Small intestine (tissue), 7 donors: ENCODE data around the gene LIPJ. TPM values are rescaled to one million over a fixed set of nuclear protein-coding genes. Genes with fewer than 3 reads are reported as not detected.

ENCODE experiments used
- DNase-seq, 2 donors: peaks; one replicate each; pipeline versions ENCODE4 v3.0.0 to v3.0.0-alpha.2; 2013
- FAIRE-seq: peaks from 2 replicates; lab custom pipeline; 2012; peaks lifted over from hg19 to GRCh38; lab: Jason Lieb, UNC
- H3K27ac ChIP-seq, 3 donors: one replicate each; pipeline ENCODE4 v1.5.1; 2013; ENCODE audit warnings: low read length in 2 of 3, mild to moderate bottlenecking in 2 of 3, control low read depth in 1 of 3, inconsistent platforms in 1 of 3, low read depth in 1 of 3, moderate library complexity in 1 of 3
- H3K27me3 ChIP-seq, 3 donors: one replicate each; pipeline ENCODE4 v1.6.1; 2013; ENCODE audit warnings: low read length in 3 of 3, inconsistent platforms in 1 of 3; ENCODE audit not compliant: control insufficient read depth in 3 of 3, insufficient read depth in 3 of 3
- H3K36me3 ChIP-seq, 3 donors: one replicate each; pipeline ENCODE4 v1.6.1; 2013; ENCODE audit warnings: low read length in 3 of 3, inconsistent platforms in 1 of 3, low read depth in 1 of 3, mild to moderate bottlenecking in 1 of 3, moderate library complexity in 1 of 3; ENCODE audit not compliant: control insufficient read depth in 3 of 3, insufficient read depth in 2 of 3
- H3K4me1 ChIP-seq, 3 donors: one replicate each; pipeline ENCODE4 v1.6.1; 2013; ENCODE audit warnings: low read length in 2 of 3, inconsistent platforms in 1 of 3, low read depth in 1 of 3, mild to moderate bottlenecking in 1 of 3, moderate library complexity in 1 of 3; ENCODE audit not compliant: control insufficient read depth in 3 of 3, insufficient read depth in 2 of 3
- H3K4me3 ChIP-seq, 3 donors: one replicate each; pipeline ENCODE4 v1.5.1; 2013; ENCODE audit warnings: low read length in 3 of 3, control low read depth in 1 of 3, inconsistent platforms in 1 of 3, low read depth in 1 of 3, mild to moderate bottlenecking in 1 of 3, moderate library complexity in 1 of 3
- H3K9me3 ChIP-seq, 2 donors: one replicate each; pipeline ENCODE4 v1.6.1; 2013; ENCODE audit warnings: low read depth in 1 of 2, low read length in 1 of 2; ENCODE audit not compliant: control insufficient read depth in 2 of 2, insufficient read depth in 1 of 2
- WGBS, 3 donors: extraction: QIAGEN DNeasy Blood & Tissue Kit; methylation state at CpG; one replicate each; pipeline ENCODE4 v1.1.7; 2013; 5-methylcytosine and 5-hydroxymethylcytosine counted together
- polyA plus RNA-seq, 4 donors: library from polyadenylated mRNA; stranded (reverse) in 3 of 4; unstranded in 1 of 4; fragments of 200-250 nt in 3 of 4; fragments of 120-200 nt in 1 of 4; gene quantifications; one replicate each; pipeline versions ENCODE4 v1.2.1 to v1.2.3, GENCODE V29; 2013
- donor health status: healthy with polysubstance abuse.
- donor health status: control.
- donor health status: control.
- donor health status: Bipolar disorder and iron deficiency.
- donor health status: healthy.

LIPJ gene
- polyA plus RNA-seq, 4 donors = 0.10 to 0.31 TPM; not detected in 2

GRCh38 chr10:88546497-88546896, 40.1 kb upstream of the LIPJ start:
- Histone ChIP-seq H3K4me1 (no peaks in the 10 kb centered on the region), H3K36me3 (no peaks in the 10 kb centered on the region), H3K4me3 (no peak overlapping the region), H3K27ac (no peak overlapping the region), H3K9me3 (no peaks in the 10 kb centered on the region), H3K27me3 (no peaks in the 10 kb centered on the region)
- 14 to 56% (median 48%) methylated on average over 3 of the region's 3 CpGs for WGBS, 3 donors
- DNase-seq (no peak), FAIRE-seq (no peak)

DNA sequence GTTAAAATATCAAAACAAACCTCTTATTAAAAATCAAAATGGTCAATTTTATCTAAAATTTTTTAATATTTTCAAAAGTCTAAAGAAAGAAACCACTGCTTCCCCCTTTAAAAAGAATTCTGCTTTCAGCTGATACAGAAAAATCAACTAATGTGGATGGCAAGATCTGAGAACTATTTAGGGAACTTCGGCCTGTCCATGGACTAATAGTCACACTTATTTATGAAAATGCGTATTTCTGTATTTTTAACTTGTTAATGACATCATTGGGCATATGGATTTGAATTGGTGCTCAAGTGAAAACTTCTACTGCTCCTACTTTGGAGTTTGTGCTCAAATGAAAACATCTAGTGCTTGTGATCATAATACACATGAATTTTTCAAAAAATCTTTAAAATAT, 35.3 kb upstream of the LIPJ start:
- FAIRE-seq = no peak
- Histone ChIP-seq H3K4me3 (no peak overlapping the region), H3K9me3 (no peaks in the 10 kb centered on the region), H3K4me1 (no peaks in the 10 kb centered on the region), H3K27me3 (no peaks in the 10 kb centered on the region), H3K27ac (no peak overlapping the region), H3K36me3 (no peaks in the 10 kb centered on the region)
- WGBS, 3 donors = 91 to 96% (median 92%) methylated on average over 2 of the region's 2 CpGs
- DNase-seq = no peak

- Histone ChIP-seq H3K4me1 (no peaks in the 10 kb centered on the region), H3K27me3 (no peaks in the 10 kb centered on the region), H3K9me3 (no peaks in the 10 kb centered on the region), H3K27ac (no peak overlapping the region), H3K36me3 (no peaks in the 10 kb centered on the region), H3K4me3 (no peak overlapping the region)
- peak; percentile 60 to 71 for DNase-seq
- FAIRE-seq = peak; percentile 65
- 86 to 89% (median 87%) methylated on average over 2 of the region's 2 CpGs for WGBS, 3 donors
Measured at GRCh38 chr10:88553116-88553752, 33.3 kb upstream of the LIPJ start.

GRCh38 chr10:88555190-88555908, 31.2 kb upstream of the LIPJ start:
- WGBS, 3 donors = 81 to 87% (median 83%) methylated on average over 7 of the region's 7 CpGs

DNA sequence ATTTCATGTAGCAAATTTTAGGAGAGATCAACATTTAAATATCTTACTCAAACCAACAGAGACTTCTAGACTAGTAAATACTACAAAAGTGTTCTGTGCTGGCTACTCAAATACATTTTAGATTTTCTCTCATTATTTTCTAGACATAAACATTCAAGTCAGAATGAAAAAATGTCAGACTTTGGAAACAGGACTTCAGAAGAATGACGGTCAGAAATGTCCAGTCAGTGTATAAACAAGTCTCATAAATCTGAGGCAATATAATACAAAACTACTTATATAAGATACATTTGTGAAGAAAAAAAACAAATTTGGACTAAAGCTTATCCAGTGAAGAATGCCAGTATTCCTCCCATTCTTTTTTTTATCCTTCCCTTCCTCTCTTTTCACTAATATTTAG, 29.3 kb upstream of the LIPJ start:
- 79 to 92% (median 86%) methylated on average over 1 of the region's 1 CpG for WGBS, 3 donors
- Histone ChIP-seq H3K4me1 (no peaks in the 10 kb centered on the region), H3K27ac (no peak overlapping the region), H3K36me3 (no peaks in the 10 kb centered on the region), H3K9me3 (no peaks in the 10 kb centered on the region), H3K27me3 (no peaks in the 10 kb centered on the region), H3K4me3 (no peak overlapping the region)
- no peak for FAIRE-seq
- no peak for DNase-seq

More at GRCh38 chr10:88555190-88555908, 31.2 kb upstream of the LIPJ start:
- FAIRE-seq (no peak), DNase-seq (peak; percentile 11 to 12)
- Histone ChIP-seq H3K4me3 (no peak overlapping the region), H3K27ac (no peak overlapping the region), H3K36me3 (no peaks in the 10 kb centered on the region), H3K9me3 (no peaks in the 10 kb centered on the region), H3K4me1 (no peaks in the 10 kb centered on the region), H3K27me3 (no peaks in the 10 kb centered on the region)

- DNase-seq (no peak), FAIRE-seq (no peak)
- 80 to 85% (median 80%) methylated on average over 2 of the region's 2 CpGs for WGBS, 3 donors
- Histone ChIP-seq H3K4me1 (no peaks in the 10 kb centered on the region), H3K36me3 (no peaks in the 10 kb centered on the region), H3K27me3 (no peaks in the 10 kb centered on the region), H3K27ac (no peak overlapping the region), H3K9me3 (no peaks in the 10 kb centered on the region), H3K4me3 (no peak overlapping the region)
Measured at GRCh38 chr10:88557658-88558057, 28.9 kb upstream of the LIPJ start.

DNA sequence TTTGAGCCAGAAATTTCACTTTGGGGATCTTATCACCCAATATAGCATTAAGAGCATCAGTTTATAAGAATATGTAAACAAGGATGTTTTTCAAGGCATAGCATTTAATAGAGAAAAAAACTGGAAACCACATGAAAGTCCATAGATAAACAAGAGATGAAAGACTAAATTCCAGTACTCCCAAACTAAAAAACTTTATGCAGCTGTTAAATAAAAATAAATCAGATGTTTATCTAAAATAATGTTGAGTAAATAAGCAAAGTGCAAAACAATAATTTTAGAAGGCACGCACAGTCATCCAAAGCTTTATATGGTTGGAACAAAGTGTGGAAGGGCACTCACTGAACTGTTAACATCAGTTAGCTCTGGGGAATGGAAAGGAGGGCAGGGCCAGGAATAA, 24.4 kb upstream of the LIPJ start:
- Histone ChIP-seq H3K4me1 (no peaks in the 10 kb centered on the region), H3K27me3 (no peaks in the 10 kb centered on the region), H3K27ac (no peak overlapping the region), H3K4me3 (no peak overlapping the region), H3K36me3 (no peaks in the 10 kb centered on the region), H3K9me3 (no peaks in the 10 kb centered on the region)
- 89 to 95% (median 90%) methylated on average over 1 of the region's 1 CpG for WGBS, 3 donors
- FAIRE-seq = no peak
- no peak for DNase-seq

GRCh38 chr10:88565072-88565471, 21.5 kb upstream of the LIPJ start:
- Histone ChIP-seq H3K27ac (no peak overlapping the region), H3K27me3 (no peaks in the 10 kb centered on the region), H3K9me3 (no peaks in the 10 kb centered on the region), H3K36me3 (no peaks in the 10 kb centered on the region), H3K4me1 (no peaks in the 10 kb centered on the region), H3K4me3 (no peak overlapping the region)
- WGBS, 3 donors = 3 to 10% (median 3%) methylated on average over 1 of the region's 1 CpG
- DNase-seq (peak; percentile 17 to 20), FAIRE-seq (peak; percentile 90)
